BJ (cell line): Measurements from ENCODE around the gene RAB19. TPM values are rescaled to one million over a fixed set of nuclear protein-coding genes. Genes with fewer than 3 reads are reported as not detected.
"Not testable (repeated sequence)": the region's sequence is repeated elsewhere in the genome, so short reads cannot be mapped to it uniquely, and the experiment has no call there.

Experiments
- CTCF ChIA-PET: fragments of 350-600 bp; formaldehyde crosslinking; extraction: SDS; loops from one replicate; lab custom pipeline; 2021; ENCODE audit warnings: antibody characterized with exemption, inconsistent platforms; lab: Yijun Ruan, JAX
- POLR2A ChIA-PET: fragments of 300-600 bp; sonication (Branson Sonifier 250); formaldehyde crosslinking; extraction: SDS; loops from one replicate; lab custom pipeline; 2021; ENCODE audit warnings: antibody characterized with exemption; lab: Charles Lee
- DNase-seq: peaks from one replicate; pipeline ENCODE4 v3.0.0-alpha.2; 2011; ENCODE audit warnings: low read depth
- H3K27me3 ChIP-seq: 2 replicates; pipeline ENCODE4 v1.6.0; 2011; ENCODE audit warnings: low read length; ENCODE audit not compliant: control insufficient read depth, insufficient read depth
- H3K36me3 ChIP-seq: 2 replicates; pipeline ENCODE4 v1.5.1; 2011; ENCODE audit warnings: low read length; ENCODE audit not compliant: control insufficient read depth, insufficient read depth
- H3K4me3 ChIP-seq: 2 replicates; pipeline ENCODE4 v1.5.1; 2011; ENCODE audit warnings: low read depth, mild to moderate bottlenecking, control low read depth, low read length
- CTCF ChIP-seq: IDR thresholded peaks from 2 replicates; pipeline ENCODE4 v1.5.1; 2011; ENCODE audit warnings: low read depth, mild to moderate bottlenecking, control low read depth, inconsistent platforms, low read length, moderate library complexity; ENCODE audit not compliant: insufficient read depth
- polyA plus RNA-seq: library from polyadenylated mRNA; depleted of rRNA; stranded (reverse); fragments of >200 nt; gene quantifications from 2 replicates; pipeline ENCODE4 v1.2.3, GENCODE V29; 2011

The RAB19 gene
- polyA plus RNA-seq, 1 experiment = not detected

DNA sequence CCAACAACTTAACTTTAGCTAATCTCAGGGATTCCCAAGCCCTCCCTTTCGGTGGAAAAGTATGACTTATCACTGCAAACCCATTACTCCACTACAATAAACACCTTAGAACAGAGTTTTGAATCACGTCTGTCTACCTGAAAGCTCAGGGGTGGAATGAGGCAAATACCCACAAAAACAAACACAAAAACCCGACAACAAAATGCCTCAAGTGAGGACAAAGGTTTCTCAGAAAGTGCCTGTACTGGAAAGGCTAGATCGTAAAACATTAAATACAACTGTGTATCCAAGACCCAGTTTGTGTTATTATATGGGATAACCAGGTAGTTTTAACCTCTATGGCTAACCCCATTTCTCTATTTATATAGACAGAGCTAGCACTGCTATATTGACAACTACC, 49.4 kb downstream of the RAB19 start:
- ChIA-PET POLR2A (no interaction called here), CTCF (interaction anchor here (0.8 to 1.0 kb wide), 2 partner anchors 11 to 18 kb away, joined by 3 to 4 read pairs; no protein-coding TSS in a partner anchor)
- H3K4me3 ChIP-seq = no peak overlapping the region
- peaks cover 11% of the 10 kb centered on the region for H3K36me3 ChIP-seq
- H3K27me3 ChIP-seq = no peaks in the 10 kb centered on the region
- no peak for DNase-seq
- no peak for TF ChIP-seq CTCF

- ChIA-PET POLR2A (interaction anchor here (0.6 kb wide), 1 partner anchor 14 kb away, joined by 4 read pairs; no protein-coding TSS in a partner anchor), CTCF (interaction anchor here (1.0 kb wide), 1 partner anchor 10 kb away, joined by 4 read pairs; no protein-coding TSS in a partner anchor)
- H3K36me3 ChIP-seq = peaks cover 11% of the 10 kb centered on the region
- H3K4me3 ChIP-seq, DNase-seq, H3K27me3 ChIP-seq: not testable (repeated sequence)
Observed at GRCh38 chr7:140453785-140454656, 50.2 kb downstream of the RAB19 start.

- POLR2A ChIA-PET = interaction anchor here (0.6 kb wide), 1 partner anchor 15 kb away, joined by 4 read pairs; no protein-coding TSS in a partner anchor
- no peak for DNase-seq
- no peak for TF ChIP-seq CTCF
- H3K27me3 ChIP-seq = no peaks in the 10 kb centered on the region
- H3K36me3 ChIP-seq = peaks cover 11% of the 10 kb centered on the region
- H3K4me3 ChIP-seq = no peak overlapping the region
- CTCF ChIA-PET = no interaction called here
Observed at GRCh38 chr7:140454657-140455015, 50.8 kb downstream of the RAB19 start.

GRCh38 chr7:140455743-140456142, 51.9 kb downstream of the RAB19 start:
- Histone ChIP-seq H3K27me3 (no peaks in the 10 kb centered on the region), H3K4me3 (no peak overlapping the region), H3K36me3 (peaks cover 13% of the 10 kb centered on the region)
- no peak for TF ChIP-seq CTCF
- ChIA-PET CTCF (no interaction called here), POLR2A (no interaction called here)
- DNase-seq = no peak

- peaks cover 13% of the 10 kb centered on the region for H3K36me3 ChIP-seq
- DNase-seq = no peak
- H3K4me3 ChIP-seq = no peak overlapping the region
- POLR2A ChIA-PET = no interaction called here
- TF ChIP-seq CTCF = no peak
- CTCF ChIA-PET = interaction anchor here (0.6 to 0.9 kb wide), 2 partner anchors 19 to 346 kb away, joined by 3 read pairs; no protein-coding TSS in a partner anchor
- H3K27me3 ChIP-seq = no peaks in the 10 kb centered on the region
Observed at GRCh38 chr7:140456551-140457051, 52.7 kb downstream of the RAB19 start.
